Lower leg skin (tissue), 4 donors: Measurements from ENCODE around the gene SERPINA10. TPM values are rescaled to one million over a fixed set of nuclear protein-coding genes. Genes with fewer than 3 reads are reported as not detected.

Source experiments
- DNase-seq, 2 donors: peaks; one replicate each; pipeline ENCODE4 v3.0.0-alpha.2; 2019; ENCODE audit warnings: low spot score in 2 of 2
- H3K4me3 ChIP-seq: fragments of 200-600 bp; sonication (generic); 2 replicates; pipeline ENCODE4 v1.5.1; 2017; ENCODE audit warnings: mild to moderate bottlenecking, low read depth; ENCODE audit not compliant: poor library complexity, severe bottlenecking
- CTCF ChIP-seq, 3 donors: fragments of 450-650 bp; IDR thresholded peaks; one replicate each; pipeline ENCODE4 v1.5.1; 2016; ENCODE audit warnings: antibody characterized with exemption in 3 of 3, mild to moderate bottlenecking in 3 of 3, moderate library complexity in 2 of 3
- POLR2A ChIP-seq, 2 donors: fragments of 450-650 bp; IDR thresholded peaks; one replicate each; pipeline ENCODE4 v1.6.1; 2016 to 2017; ENCODE audit warnings: antibody characterized with exemption in 2 of 2, mild to moderate bottlenecking in 1 of 2, moderate library complexity in 1 of 2
- WGBS, 2 donors: methylation state at CpG; one replicate each; pipeline ENCODE4 v1.1.5; 2018; 5-methylcytosine and 5-hydroxymethylcytosine counted together
- intact Hi-C: fragments of 100-400 bp; cut with DNase I; formaldehyde crosslinking; loops from one replicate; pipeline ENCODE4 v1.15.0; 2023; ENCODE audit warnings: low total_unique reads
- total RNA-seq, 4 donors: library from RNA; depleted of rRNA; stranded (reverse); fragments of >200 nt; gene quantifications; one replicate each; pipeline ENCODE4 v1.1.0, GENCODE V29; 2016

SERPINA10 gene
- total RNA-seq, 4 donors from 2014 or later, result not detected

- no peak for DNase-seq
- no peak for TF ChIP-seq POLR2A (IDR thresholded peaks at IDR 0.05)
- no peak for TF ChIP-seq CTCF (IDR thresholded peaks at IDR 0.05)
- H3K4me3 ChIP-seq, result no peak overlapping the region
- WGBS, 2 donors, result 52 to 88% methylated on average over 3 of the region's 3 CpGs
- intact Hi-C loops, result no loop called here
These were observed 483 bp upstream of the SERPINA10 start for GRCh38 chr14:94293578-94293924.

- intact Hi-C loops, result no loop called here
- WGBS, 2 donors, result 87 to 95% methylated on average over 3 of the region's 3 CpGs
These were observed 569 bp downstream of the SERPINA10 start for GRCh38 chr14:94292526-94292871.

GRCh38 chr14:94291906-94292525 is 1.1 kb downstream of the SERPINA10 start:
- intact Hi-C loops, result no loop called here
- WGBS, 2 donors, result 79 to 84% methylated on average over 15 of the region's 15 CpGs
- no peak for TF ChIP-seq POLR2A (IDR thresholded peaks at IDR 0.05)
- no peak for TF ChIP-seq CTCF (IDR thresholded peaks at IDR 0.05)
- H3K4me3 ChIP-seq, result no peak overlapping the region
- DNase-seq, result no peak

More at GRCh38 chr14:94292526-94292871, 569 bp downstream of the SERPINA10 start:
- H3K4me3 ChIP-seq, result no peak overlapping the region
- no peak for DNase-seq
- TF ChIP-seq POLR2A (IDR thresholded peaks at IDR 0.05) (no peak), CTCF (IDR thresholded peaks at IDR 0.05) (no peak)

GRCh38 chr14:94291159-94291905 is 1.7 kb downstream of the SERPINA10 start:
- intact Hi-C loops, result no loop called here
- no peak for DNase-seq
- 90 to 94% methylated on average over 12 to 13 of the region's 13 CpGs for WGBS, 2 donors
- TF ChIP-seq POLR2A (IDR thresholded peaks at IDR 0.05) (no peak), CTCF (IDR thresholded peaks at IDR 0.05) (no peak)
- H3K4me3 ChIP-seq, result no peak overlapping the region

GRCh38 chr14:94290197-94290596 is 2.9 kb downstream of the SERPINA10 start:
- no peak for TF ChIP-seq CTCF (IDR thresholded peaks at IDR 0.05)
- no peak for TF ChIP-seq POLR2A (IDR thresholded peaks at IDR 0.05)
- DNase-seq, result no peak
- H3K4me3 ChIP-seq, result no peak overlapping the region
- intact Hi-C loops, result no loop called here
- 65 to 77% methylated on average over 8 of the region's 8 CpGs for WGBS, 2 donors
